Stimulated activated CD8-positive, alpha-beta memory T cell treated with anti-CD3 and anti-CD28 coated beads, Interleukin-12 subunit alpha, Interleukin-12 subunit beta, amount 100 ng/mL, for 24 hours (primary cell): ENCODE results near the gene UBE2J2.
A peak's percentile ranks its signal among the peaks of the same experiment; 100 is the strongest.
"Not testable (repeated sequence)": the region's sequence is repeated elsewhere in the genome, so short reads cannot be mapped to it uniquely, and the experiment has no call there.

ENCODE experiments used
- DNase-seq: peaks from one replicate; pipeline ENCODE4 v3.0.0-alpha.2; 2020; ENCODE audit errors: extremely low read depth

Gene UBE2J2

DNA sequence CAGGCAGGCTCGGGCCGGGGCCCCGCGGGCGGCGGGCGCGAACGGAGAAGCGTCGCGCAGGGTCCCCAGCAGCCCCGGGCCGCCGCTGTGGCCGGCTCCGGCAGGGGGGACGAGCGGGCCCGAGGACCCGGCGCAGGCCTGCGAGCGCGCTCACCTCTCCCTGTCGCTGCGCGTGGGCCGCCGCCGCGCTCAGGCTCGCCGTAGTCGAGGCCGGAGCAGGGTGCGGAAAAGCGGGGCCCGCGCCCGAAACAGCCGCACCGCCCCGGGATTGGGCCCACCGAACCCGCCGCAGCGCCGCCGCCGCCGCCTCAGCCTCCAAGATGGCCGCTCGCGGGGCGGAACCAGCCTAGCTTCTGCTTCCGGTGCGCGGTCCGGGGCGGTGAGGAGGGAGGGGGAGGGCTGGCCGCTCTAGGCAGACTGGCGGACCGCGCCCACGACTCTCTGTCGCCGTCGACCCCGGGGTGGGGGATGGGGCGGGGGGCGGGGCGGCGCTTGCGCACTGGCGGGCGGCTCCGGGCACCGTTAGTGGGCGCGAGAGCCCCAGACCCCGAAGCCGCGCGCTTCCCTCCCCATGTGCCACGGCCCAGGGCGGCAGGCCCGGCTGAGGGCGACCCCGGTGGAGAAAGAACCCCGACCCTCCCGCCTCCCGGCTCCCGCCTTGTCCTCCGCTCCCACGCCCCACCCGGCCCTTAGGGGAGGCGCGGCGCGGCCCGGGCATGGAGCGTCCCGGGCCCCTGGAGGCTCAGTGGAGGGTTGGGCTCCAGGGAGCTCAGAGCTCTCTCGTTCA, at the start of gene UBE2J2:
Gene UBE2J2 (minus strand): TSS at position 343 of the 787 bp plus-strand sequence. CDS start 5,862 bp downstream, outside the sequence.
- peak; percentile 88 for DNase-seq

DNA sequence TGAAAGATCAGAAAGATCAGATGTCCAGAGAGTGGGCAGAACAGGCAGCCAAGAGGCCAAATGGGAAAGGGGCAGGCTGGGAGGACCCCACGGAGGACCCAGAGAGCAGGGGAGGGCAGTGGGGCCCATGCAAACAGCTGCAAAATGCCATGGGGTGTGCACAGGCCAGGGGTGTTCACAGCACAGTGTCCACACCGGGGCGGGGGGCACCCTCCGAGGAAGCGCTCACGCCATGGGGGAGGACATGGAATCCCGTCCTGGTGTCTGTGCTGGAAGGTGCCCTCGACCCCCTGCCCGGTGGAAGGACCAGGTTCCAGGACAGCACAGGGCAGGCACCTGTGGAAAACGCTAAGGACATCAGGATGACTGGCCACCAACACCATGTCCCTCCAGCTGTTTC, 49.3 kb upstream of the UBE2J2 start:
- DNase-seq = no peak

DNA sequence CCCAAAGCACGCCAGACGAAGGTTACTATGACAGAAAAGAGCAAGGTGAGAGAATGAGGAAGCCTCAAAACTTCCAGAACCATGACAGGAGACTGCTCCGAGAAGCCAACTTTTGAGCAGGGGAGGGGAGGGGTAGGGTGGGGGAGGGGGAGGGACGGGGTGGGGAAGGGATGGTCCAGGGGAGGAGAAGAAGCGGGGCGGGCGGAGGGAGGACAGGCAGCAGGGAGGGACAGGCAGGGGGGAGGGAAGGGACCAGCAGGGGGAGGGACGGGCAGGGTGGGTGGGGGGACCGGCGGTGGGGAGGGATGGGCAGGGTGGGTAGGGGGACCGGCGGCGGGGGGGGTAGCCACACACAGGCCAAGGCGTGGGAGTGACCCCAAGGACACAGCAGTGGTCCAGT, 48.8 kb upstream of the UBE2J2 start:
- no peak for DNase-seq

DNA sequence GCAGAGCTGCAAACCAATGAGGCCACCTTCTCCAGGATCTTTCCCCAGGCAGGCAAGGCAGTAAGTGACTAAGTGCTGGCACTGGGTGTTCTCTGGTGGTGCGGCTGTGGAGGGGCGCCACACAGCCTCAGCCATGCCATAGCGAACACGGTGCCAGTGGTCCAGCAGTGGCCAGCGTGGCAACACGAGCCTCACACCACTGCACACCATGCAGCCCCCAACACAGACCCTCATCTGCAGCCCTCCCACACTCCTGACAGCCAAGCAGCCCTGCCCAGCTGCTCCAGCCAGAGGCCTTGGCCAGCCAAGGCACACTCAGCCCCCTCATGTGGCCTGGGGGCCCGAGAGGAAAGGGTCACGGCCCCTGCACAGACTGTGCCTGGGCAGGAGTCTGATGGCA, 47.8 kb upstream of the UBE2J2 start:
- no peak for DNase-seq

DNA sequence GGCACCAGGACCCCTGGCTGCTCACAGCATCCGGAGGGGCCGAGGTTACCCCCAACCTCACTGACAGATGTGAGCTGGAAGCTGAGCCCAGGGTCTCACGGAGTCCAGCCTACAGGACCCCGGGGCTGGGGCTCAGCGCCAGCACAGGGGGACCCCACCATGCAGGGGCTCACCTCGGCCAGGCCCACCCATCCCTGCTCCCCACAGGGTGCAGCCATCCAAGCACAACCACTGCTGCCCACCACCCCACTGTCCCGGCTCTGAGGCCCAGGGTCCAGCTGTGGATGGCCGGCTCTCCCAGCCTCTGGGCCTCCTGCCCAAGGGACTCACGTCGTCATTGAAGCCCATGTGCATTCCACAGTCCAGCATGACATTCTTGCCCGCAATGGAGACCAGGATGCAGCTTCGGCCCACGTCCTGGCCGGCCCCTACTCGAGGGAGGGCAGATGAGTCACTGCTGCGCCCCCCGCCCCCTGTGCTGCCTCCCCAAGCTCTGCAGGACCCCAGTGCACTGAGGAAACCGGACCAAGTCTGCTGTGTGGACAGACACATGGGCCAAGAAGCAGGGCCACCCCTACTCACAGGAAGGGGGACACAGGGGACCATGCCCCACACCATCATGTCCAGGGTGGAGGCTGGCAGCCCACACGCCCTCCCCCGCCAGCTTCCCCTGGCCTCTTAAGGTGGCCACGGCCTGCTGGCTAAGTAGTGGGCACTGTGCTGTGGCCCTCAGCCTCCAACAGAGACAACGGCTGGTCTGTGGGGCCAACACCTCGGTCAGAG, 47.2 kb upstream of the UBE2J2 start:
- DNase-seq = no peak

DNA sequence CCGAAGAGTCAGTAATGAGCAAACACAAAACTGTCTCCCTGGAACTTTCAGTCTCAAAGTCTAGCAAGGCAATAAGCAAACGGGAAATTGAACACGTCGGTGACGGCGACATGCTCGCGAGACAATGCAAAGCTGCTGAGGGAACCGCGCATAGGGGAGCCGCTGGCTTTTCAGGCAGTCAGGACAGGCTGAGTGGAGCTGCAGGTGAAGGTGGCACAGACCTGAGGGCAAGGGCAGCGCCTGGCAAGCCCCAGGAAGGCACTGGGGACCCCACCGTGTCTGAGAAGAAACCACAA, 45.9 kb upstream of the UBE2J2 start:
- DNase-seq = no peak

DNA sequence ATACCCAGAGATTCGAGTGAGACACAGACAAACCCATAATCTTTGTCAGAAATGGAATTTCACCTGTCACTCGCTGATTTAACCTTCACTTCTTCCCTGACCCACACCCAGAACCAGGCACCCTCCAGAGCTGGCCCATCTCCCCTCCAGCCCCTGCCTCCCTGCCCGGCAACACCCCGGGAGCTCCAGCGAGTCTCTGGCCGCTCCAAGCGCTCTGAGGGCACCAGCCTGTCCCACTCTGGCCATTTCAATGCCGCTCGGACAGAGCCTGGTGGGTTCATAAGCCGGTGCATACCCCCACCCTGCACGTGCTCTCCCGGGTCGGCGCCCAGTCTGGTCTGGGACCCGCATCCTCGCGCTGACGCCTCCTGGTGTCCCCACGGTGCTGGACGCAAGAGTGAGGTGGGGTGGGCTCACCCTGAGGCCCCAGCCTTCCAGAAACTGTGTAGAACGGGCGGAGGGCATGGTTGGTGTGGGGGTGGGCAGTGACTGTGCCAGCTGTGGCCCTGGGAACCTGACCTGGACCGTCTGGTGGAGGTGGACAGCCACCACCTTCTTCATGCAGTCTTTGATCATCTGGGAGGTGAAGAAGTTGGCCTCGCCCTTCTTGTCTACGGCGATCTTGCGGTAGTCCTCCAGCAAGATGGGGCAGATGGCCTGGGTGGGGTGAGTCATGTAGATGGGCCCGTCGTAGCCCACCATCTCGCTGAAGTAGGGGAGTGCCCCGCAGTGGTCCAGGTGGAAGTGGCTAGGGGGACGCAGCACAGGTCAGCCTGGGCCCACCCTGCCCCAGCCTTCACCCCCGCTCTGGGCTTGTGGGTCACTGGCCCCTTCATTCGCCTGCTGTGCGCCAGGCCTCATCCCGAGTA, 45.4 kb upstream of the UBE2J2 start:
- no peak for DNase-seq

DNA sequence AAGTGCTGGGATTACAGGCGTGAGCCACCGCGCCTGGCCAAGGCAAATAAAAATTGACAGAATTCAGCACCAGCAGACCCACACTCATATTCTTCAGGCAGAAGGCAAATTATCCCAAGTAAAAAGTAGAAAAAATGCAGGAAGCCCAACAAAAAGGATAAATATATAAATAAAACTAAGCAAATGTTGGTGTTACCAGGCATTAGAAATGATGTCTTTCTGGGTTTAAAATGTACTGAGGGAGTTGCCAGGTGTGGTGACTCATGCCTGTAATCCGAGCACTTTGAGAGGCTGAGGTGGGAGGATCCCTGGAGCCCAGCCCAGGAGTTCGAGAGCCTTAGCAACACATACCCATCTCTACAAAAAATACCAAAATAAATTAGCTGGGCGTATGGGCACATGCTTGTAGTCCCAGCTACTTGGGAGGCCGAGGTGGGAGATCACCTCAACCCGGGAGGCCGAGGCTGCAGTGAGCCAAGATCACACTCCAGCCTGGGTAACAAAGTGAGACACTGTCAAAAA, 44.5 kb upstream of the UBE2J2 start:
- no peak for DNase-seq

DNA sequence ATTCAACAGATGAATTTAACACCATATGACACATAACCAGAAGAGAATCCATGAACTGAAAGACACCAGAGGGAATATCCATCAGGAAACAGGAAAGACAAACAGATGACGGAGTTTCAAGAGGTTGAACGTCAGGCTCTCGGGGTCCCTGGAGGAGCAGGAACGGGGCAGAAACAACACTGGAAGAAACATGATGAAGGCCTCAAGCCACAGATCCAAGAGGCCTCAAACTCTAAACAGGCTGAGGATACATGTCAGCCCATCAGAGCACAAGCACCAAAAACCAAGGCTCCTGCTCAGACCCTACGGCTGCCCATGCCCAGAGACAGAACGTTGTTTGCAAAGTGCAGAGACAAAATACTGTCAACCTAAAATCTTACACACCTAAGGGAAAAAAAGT, 43.8 kb upstream of the UBE2J2 start:
- no peak for DNase-seq

DNA sequence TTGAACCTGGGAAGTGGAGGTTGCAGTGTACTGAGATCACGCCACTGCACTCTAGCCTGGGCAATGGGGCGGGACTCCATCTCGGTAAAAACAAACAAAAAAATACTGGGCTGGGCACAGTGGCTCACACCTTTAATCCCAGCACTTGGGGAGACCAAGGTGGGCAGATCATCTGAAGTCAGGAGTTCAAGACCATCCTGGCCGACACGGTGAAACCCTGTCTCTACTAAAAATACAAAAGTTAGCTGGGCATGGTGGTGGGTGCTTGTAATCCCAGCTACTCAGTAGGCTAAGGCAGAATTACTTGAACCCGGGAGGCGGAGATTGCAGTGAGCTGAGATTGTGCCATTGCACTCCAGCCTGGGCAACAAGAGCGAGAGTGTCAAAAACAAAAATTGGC, 42.5 kb upstream of the UBE2J2 start:
- DNase-seq = not testable (repeated sequence)

DNA sequence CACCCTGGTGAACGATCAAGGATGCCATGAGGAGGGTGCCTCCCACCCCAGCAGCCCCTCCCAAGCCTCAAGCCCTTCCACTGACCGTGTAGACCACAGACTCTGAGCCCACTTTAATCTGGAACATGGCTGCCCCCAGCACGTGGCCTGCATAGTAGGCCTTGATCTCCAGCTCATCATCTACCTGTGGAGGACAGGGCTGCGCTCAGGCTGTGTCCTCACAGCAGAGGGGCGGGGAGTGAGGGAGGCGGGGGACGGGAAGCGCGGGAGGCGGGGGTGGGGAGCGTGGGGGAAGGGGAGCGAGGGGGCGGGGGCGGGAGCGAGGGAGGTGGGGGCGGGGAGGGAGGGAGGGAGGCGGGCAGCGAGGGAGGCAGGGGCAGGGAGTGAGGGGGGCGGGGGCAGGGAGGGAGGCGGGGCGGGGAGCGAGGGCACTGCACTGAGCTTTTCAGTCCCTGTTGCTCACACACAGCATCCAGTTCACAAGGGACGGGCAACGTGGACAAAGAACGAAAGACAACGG, 41.8 kb upstream of the UBE2J2 start:
- no peak for DNase-seq

DNA sequence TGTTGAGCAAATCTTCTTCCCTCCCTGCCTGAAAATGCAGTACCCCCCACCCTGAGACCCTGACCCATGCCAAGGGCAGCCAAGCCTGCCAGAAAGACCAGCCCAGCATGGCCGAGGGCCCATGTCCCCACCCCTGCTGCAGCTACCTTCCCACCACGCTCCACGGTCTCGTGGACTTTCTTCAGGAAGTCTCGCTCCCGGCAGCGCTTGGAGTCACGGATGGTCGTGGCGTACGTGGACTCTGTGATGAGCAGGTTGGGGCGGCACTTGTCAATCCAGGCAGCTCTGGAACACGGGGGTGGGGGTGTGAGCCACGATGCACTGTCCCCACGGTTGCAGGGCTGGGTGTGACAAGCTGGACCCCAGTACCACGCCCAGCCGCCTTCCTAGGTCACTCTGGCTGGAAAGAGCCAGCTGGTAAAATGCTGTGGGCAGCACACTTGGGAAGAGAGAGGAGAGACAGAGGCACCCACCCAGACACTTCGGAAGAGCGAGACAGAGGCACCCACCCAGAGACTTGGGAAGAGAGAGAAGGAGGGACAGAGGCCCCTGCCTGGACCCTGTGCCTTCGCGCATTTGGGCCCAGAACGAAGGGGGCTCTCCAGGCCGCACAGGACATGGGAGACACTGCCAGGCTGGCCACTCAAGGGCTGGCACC, 41.2 kb upstream of the UBE2J2 start:
- no peak for DNase-seq

DNA sequence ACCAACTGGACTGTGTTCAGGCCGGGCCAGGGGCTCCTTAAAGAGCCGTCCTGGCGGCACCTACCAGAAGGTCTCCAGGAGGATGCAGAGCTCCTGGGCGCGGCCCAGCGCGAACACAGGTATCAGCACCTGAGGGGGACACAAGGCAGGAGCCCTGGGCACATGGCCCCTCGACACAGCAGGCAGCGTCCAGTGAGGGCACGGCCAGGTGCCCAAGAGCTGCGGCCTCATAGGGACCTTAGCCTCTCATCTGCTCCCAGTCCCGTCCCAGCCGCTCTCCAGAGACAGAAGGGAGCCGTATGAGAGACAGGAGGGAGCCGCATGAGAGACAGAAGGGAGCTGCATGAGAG, 40.6 kb upstream of the UBE2J2 start:
- DNase-seq = no peak

DNA sequence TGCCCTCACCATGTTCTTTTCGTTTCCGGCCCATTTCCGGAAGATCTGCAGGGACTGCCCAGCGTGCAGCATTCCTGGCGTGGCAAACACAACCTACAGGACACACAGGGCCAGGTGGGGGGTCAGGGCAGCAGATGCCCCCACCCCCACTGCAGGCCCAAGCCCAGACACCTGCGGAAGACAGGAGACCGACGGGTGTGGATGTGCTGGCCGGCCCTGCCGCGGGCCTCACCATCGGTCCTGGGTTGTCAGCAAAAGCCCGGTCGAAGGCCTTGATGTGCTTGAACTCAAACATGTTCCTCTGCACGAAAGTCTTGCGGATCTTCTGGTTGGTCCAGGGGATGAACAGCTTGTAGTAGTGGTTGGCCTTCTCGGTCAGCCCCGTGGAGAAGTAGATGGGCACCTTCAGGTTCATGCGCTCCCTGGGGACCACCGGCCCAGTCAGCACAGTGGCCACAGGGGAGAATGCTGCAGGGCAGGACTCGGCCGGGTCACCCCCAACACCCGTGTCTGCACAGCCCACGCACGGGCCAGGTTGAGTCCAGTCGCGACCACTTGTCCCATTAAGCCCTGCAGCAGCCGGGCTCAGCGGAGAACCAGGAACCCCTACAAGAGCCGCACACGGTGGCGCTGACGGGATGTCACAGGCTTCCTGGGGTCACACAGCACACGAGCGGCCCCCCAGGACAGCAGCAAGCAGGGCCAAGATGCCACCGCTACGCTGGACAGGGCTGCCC, 40.0 kb upstream of the UBE2J2 start:
- DNase-seq = no peak

DNA sequence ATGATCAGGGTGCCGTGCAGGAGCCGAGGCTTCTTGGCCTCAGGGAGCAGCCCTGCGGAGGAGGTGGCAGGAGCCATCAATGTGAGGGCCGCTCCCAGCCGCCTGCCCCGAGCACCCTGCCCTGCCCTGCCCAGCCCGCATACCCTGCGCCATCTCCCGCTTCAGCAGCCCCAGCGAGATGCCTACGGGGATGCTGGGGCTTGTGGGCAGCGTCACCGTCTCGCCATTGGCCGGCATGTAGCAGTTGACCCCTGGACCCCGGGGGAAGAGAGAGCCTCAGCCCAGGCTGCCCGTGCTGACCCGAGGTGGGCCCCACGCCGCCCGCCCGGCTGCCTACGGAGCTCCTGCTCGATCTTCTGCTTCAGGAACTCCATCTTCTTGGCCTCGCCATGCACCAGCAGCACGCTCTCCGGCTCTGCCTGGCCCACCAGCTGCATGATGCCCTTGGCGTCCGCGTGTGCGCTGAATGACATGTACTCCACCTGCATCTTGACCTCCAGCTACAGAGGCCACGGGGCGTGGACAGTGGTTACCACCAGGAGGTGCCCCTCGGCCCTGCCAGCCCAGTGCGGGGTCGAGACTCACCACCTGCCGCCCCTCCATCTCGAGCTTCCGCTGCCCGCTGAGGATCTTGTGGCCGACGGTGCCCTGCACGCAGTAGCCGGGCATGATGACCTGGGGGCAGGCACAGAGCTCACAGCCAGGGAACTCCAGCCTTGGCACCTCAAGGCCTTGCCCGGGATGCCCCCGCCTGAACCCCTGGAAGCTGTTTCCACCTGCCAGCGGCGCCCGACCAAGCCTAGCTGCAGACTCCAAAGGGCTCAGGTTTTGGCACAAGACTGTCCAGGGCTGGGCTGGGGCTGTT, 39.0 kb upstream of the UBE2J2 start:
- no peak for DNase-seq

DNA sequence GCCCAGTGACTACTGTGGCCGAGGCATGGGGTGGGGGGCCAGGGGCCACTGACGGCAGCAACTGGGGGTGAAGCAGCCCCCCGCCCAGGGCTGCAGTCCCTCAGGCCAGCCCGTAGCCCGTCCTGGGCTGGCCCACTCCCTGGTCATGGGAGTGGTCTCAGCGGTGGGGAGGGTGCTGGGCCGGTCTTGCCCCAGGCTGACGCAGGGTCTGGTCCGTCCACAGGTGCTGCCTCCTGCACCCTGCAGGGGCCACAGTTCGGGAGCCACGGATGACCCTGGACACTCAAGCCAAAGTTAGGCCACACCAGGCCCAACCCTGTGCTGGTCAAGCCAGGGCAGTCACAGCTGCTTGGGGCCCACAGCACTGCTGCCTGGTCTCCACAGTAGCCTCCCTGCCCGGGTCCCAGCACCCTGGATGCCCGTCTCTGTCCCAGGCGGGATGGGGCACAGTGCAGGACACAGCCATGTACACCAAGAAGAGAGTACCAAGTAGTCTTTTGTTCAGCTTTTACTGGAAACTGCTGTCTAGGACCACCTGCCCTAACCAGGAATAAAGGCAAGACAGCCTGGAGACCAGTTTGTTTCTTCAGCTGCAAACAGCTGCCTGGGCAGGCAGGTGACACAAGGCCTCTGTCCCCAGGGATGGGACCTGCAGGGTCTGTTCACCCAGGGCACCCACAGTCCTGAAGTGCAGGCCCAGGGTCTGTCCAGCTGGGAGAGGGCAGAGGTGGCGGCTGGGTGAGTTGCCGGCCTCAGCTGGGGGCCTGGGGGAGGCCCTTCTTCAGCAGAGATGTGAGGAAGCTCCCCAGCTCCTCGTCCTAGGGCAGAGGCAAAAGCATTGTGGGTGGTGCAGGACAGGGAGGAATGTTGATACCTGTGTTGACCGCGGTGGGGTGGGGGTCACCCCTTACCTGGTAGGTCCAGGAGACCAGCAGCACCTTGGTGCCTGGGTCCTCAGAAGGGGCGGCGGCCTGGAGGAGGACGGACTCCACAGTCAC, 37.8 kb upstream of the UBE2J2 start:
- no peak for DNase-seq

DNA sequence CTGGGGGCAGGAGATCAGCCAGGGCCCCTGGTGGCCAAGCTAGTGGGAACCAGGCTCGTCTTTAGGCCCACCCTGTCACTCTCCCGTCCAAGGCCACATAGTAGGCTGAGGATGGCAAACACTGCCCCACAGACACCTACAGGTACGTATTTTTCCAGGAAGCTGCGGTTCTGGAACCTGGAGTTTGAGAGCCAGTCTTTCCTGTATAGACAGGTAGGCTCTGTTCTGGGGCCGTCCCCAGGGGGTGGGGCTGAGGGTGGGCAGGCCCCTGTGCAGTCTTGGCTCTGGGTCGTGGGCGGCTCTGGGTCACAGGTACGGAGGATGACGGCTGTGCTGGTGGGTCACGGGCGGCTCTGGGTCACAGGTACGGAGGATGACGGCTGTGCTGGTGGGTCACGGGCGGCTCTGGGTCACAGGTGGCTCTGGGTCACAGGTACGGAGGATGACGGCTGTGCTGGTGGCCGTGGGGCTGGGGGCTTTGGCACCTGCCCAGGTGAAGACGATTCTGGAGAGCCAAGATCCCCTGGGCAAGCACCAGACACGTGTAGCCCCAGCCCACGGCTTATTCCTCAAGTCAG, 36.9 kb upstream of the UBE2J2 start:
- DNase-seq = no peak

DNA sequence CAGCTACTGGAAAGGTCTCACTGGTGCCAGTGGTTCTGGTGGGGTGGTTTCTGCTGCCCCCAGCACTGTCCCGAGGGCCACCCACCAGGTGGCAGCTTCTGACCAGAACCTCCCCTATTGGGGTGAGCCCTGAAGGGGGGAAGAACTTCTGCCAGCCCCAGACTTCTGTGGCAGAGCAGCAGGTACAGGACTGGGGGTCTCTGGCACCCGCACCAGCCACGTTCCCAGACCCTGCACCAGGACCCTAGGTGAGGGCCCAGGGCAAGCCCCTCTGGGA, 36.4 kb upstream of the UBE2J2 start:
- no peak for DNase-seq
